H7 (cell line): Measurements from ENCODE around the gene FBXL4. TPM values are rescaled to one million over a fixed set of nuclear protein-coding genes. Genes with fewer than 3 reads are reported as not detected.

Source experiments
- DNase-seq: peaks from one replicate; pipeline ENCODE4 v3.0.0; 2012
- H3K27me3 ChIP-seq: 2 replicates; pipeline ENCODE4 v1.6.0; 2011; ENCODE audit warnings: mild to moderate bottlenecking, low read length; ENCODE audit not compliant: control insufficient read depth, insufficient read depth
- H3K36me3 ChIP-seq: replicated peaks from 2 replicates; pipeline ENCODE4 v1.5.1; 2011; ENCODE audit warnings: low read length; ENCODE audit not compliant: control insufficient read depth, insufficient read depth
- H3K4me3 ChIP-seq: 2 replicates; pipeline ENCODE4 v1.5.1; 2011; ENCODE audit warnings: low read depth, mild to moderate bottlenecking, control low read depth, low read length, moderate library complexity; ENCODE audit not compliant: insufficient read depth
- total RNA-seq: library from RNA; depleted of rRNA; stranded (reverse); fragments of >200 nt; shearing (Covaris generic); gene quantifications from 2 replicates; pipeline ENCODE4 v1.2.3, GENCODE V29; 2014; rRNA removed

FBXL4 gene
- total RNA-seq = 11.1 and 17.6 TPM in 2 replicates

GRCh38 chr6:98947411-98948292, at the start of gene FBXL4:
FBXL4 (minus strand) TSS chr6:98947946; CDS start chr6:98926988, 20,958 bp downstream.
- Histone ChIP-seq H3K4me3 (peak within 1 kb of the TSS; percentile 78), H3K27me3 (no peaks in the 10 kb centered on the region), H3K36me3 (no peaks in the 10 kb centered on the region)
- DNase-seq = peak; percentile 92

DNA sequence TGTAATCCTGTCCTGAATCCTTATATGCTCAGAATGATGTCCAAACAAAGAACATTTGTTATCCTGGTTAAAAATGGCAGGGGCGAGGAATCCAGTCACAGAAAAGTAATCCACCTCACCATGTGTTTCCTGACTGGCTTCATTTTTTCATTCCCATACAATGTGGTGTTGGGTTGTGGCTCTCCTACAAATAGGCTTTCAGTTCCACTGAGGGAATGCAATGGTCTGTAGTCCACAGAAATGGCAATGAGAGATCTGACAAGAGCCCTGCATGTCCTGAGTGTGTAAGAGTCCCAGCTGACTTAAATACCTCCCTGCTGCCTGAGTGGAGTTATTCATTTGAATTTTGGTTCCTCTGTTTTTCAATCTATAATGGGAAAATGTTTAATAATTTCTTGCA, 47.4 kb upstream of the FBXL4 start:
- H3K27me3 ChIP-seq = no peaks in the 10 kb centered on the region
- no peak for DNase-seq
- H3K4me3 ChIP-seq = no peak overlapping the region
- H3K36me3 ChIP-seq = no peaks in the 10 kb centered on the region

DNA sequence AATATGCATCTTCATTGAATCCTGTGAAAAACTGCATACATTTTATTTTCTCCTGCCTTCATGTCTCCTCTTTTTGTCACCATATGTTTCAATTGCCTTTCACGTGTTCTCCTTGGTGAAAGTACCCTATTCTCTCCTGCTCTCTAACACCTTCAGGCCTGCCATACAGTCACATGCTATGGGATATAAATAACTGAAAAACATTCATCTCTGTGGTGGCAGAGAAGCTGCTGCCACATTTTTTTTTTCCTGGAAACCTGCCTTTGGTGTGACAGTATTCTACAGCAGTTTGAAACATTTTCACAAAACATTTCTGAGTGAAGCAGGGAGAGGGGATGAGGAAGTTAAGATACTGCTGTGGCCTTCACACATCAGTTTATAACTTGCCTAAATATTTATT, 44.8 kb upstream of the FBXL4 start:
- no peak for DNase-seq
- Histone ChIP-seq H3K36me3 (no peaks in the 10 kb centered on the region), H3K27me3 (no peaks in the 10 kb centered on the region), H3K4me3 (no peak overlapping the region)

DNA sequence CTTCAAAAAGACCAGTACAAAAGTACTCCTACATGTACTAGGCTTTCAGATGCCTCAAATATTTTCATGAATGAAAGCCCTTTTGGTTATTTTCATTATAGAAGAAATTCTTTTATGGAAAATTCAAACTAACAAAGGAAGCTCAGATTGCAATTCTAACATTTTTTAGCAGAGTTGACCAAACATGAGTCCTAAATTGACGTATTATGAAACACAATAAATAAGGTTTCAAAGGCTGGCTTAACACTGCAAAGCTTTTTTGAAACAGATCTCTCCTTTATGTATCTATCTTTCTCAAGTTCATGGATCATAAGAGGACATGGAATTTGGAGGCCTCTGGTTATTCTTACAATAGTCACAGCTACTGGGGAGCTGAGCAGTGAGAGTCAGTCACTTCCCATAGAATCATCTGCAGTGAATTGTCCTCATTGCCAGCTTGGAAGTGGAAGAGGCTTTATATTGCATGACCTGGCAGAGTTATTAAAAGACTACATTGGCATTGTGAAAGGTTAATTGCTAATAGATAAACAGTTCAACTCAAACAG, 38.4 kb upstream of the FBXL4 start:
- no peaks in the 10 kb centered on the region for H3K36me3 ChIP-seq
- no peaks in the 10 kb centered on the region for H3K27me3 ChIP-seq
- H3K4me3 ChIP-seq = no peak overlapping the region
- no peak for DNase-seq

DNA sequence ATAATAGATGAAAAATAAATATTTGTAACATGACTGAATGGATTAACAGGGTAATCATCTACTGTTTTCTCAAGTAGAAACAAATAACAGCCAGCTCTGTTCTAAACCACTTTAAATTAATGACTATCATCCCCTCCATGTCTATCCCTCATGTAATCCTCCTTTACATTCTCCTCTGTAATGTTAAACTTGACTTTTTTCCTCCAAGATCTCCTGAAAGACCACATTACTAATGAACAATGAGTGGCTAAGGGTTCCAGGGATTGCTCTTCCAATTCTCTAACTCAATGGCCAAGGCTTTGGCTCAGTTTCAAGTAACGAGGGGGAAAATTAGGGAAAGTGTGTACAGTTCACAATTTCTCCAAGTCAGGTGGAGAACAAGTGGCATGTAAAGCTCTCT, 37.6 kb upstream of the FBXL4 start:
- Histone ChIP-seq H3K27me3 (no peaks in the 10 kb centered on the region), H3K36me3 (no peaks in the 10 kb centered on the region), H3K4me3 (no peak overlapping the region)
- DNase-seq = no peak

GRCh38 chr6:98984121-98984520, 36.4 kb upstream of the FBXL4 start:
- no peak overlapping the region for H3K4me3 ChIP-seq
- no peaks in the 10 kb centered on the region for H3K27me3 ChIP-seq
- no peak for DNase-seq
- H3K36me3 ChIP-seq = no peaks in the 10 kb centered on the region

- Histone ChIP-seq H3K4me3 (no peak overlapping the region), H3K36me3 (no peaks in the 10 kb centered on the region), H3K27me3 (no peaks in the 10 kb centered on the region)
- no peak for DNase-seq
These were observed 33.7 kb upstream of the FBXL4 start for GRCh38 chr6:98981473-98981872.

GRCh38 chr6:98980819-98981218, 33.1 kb upstream of the FBXL4 start:
- no peak for DNase-seq
- H3K36me3 ChIP-seq = no peaks in the 10 kb centered on the region

DNA sequence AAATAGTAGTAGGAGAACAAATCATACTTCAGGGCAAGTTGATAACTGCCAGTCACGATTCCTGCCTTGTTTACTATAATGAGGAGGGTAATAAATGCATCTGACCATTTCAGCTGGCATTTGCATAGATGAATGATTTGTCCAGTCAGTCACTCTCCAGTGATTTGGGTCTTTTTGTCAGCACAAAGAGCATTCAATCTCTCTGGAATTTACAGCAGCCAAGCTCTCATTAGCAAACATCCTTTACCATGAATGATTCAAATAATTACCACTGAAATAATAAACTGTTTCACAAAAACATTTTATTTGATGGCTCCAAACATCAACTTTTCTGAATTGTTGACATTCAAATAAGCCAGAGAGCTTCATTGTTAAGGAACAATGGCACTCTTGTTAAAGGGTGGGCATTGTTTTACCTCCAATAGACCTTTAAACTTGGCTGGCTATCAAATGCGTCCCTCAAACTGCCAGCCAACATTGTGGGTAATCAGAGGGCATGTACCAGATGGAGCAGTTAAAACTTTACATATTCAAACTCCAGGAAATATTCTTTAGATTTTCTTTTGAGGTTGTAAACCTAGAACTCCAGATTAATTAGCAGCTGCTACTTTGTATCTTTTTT, 30.0 kb upstream of the FBXL4 start:
- no peak for DNase-seq
- H3K36me3 ChIP-seq = no peaks in the 10 kb centered on the region
- H3K4me3 ChIP-seq = no peak overlapping the region
- H3K27me3 ChIP-seq = no peaks in the 10 kb centered on the region

More at GRCh38 chr6:98980819-98981218, 33.1 kb upstream of the FBXL4 start:
- Histone ChIP-seq H3K4me3 (no peak overlapping the region), H3K27me3 (no peaks in the 10 kb centered on the region)

- Histone ChIP-seq H3K4me3 (no peak overlapping the region), H3K36me3 (no peaks in the 10 kb centered on the region)
- no peak for DNase-seq
These were observed 29.1 kb upstream of the FBXL4 start for GRCh38 chr6:98976674-98977385.

DNA sequence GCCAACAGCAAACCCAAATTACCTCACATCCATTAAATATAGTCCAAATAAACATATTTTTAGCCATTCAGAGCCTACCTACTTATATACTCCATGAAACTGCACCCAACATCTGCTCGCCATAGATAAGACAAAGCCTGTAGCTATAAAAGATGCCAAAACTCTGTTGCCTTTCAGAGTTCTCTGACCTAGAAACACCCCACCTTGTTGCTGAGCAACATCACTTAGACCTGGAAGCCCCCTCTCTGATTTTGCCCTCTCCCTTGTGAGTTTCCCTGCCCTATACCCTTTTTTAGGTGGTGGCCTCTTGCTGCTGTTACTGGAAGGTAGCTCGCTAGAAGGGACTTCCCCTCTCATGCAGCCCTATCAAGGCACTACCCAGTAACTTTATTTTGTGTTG, 27.7 kb upstream of the FBXL4 start:
- Histone ChIP-seq H3K27me3 (no peaks in the 10 kb centered on the region), H3K4me3 (no peak overlapping the region), H3K36me3 (no peaks in the 10 kb centered on the region)
- no peak for DNase-seq

More at GRCh38 chr6:98976674-98977385, 29.1 kb upstream of the FBXL4 start:
- H3K27me3 ChIP-seq = no peaks in the 10 kb centered on the region

- Histone ChIP-seq H3K36me3 (no peaks in the 10 kb centered on the region), H3K4me3 (no peak overlapping the region), H3K27me3 (no peaks in the 10 kb centered on the region)
- DNase-seq = no peak
These were observed 26.6 kb upstream of the FBXL4 start for GRCh38 chr6:98974309-98974708.

GRCh38 chr6:98973571-98973970, 25.8 kb upstream of the FBXL4 start:
- Histone ChIP-seq H3K36me3 (no peaks in the 10 kb centered on the region), H3K27me3 (no peaks in the 10 kb centered on the region), H3K4me3 (no peak overlapping the region)
- no peak for DNase-seq

DNA sequence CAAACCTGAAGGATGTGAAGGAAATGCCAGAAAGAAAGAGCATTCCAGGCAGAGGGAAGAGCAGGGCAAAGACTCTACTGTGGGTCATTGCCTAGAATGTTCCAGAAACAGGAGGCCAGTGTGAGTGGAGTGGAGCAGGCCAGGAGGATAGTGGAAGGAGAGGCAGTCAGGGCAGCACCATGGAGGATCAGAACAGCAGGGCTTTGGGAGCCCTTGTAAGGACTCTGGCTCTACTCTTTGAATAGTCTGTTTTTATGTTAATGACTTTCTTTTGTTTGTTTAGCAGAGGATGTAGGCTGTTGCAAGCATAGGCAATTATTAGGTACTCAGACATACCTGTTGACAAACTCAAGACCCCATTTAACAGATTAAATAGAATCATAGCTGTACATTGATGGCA, 23.6 kb upstream of the FBXL4 start:
- H3K4me3 ChIP-seq = no peak overlapping the region
- no peak for DNase-seq
- H3K27me3 ChIP-seq = no peaks in the 10 kb centered on the region
- H3K36me3 ChIP-seq = no peaks in the 10 kb centered on the region
